Neuron (in vitro differentiated cells): Measurements from ENCODE around the gene TMEM253.

Experiments used
- H2AFZ ChIP-seq: one replicate; pipeline ENCODE4 v1.6.1; 2013; ENCODE audit warnings: low read depth, mild to moderate bottlenecking, inconsistent platforms, low read length, moderate library complexity
- H3K27me3 ChIP-seq: one replicate; pipeline ENCODE4 v1.6.1; 2013; ENCODE audit warnings: low read length; ENCODE audit not compliant: insufficient read depth
- H3K36me3 ChIP-seq: one replicate; pipeline ENCODE4 v1.6.1; 2013; ENCODE audit warnings: low read length; ENCODE audit not compliant: insufficient read depth
- H3K4me1 ChIP-seq: one replicate; pipeline ENCODE4 v1.6.1; 2013; ENCODE audit warnings: low read length; ENCODE audit not compliant: insufficient read depth
- H3K4me3 ChIP-seq: 2 replicates; pipeline ENCODE4 v1.5.1; 2013; ENCODE audit warnings: mild to moderate bottlenecking, low read length, moderate library complexity
- H3K9me3 ChIP-seq: one replicate; pipeline ENCODE4 v1.6.1; 2013; ENCODE audit warnings: low read length

TMEM253 gene

GRCh38 chr14:21149641-21150367, 48.9 kb downstream of the TMEM253 start:
- no peaks in the 10 kb centered on the region for H3K36me3 ChIP-seq
- H3K9me3 ChIP-seq: peaks cover under 1% of the 10 kb centered on the region
- no peak overlapping the region for H2AFZ ChIP-seq
- no peaks in the 10 kb centered on the region for H3K4me1 ChIP-seq
- H3K27me3 ChIP-seq: peaks cover 8% of the 10 kb centered on the region
- H3K4me3 ChIP-seq: no peak overlapping the region
